H1 (cell line): ENCODE data around the gene MNAT1. TPM values are rescaled to one million over a fixed set of nuclear protein-coding genes. Genes with fewer than 3 reads are reported as not detected.

Experiments used
- ATF2 ChIP-seq: IDR thresholded peaks from 2 replicates; pipeline ENCODE4 v1.6.1; 2012; ENCODE audit warnings: low read length, inconsistent platforms
- CHD7 ChIP-seq: fragments of 300-600 bp; sonication (generic); IDR thresholded peaks from 2 replicates; pipeline ENCODE4 v1.7.1; 2012; ENCODE audit warnings: low read length, moderate library complexity, mild to moderate bottlenecking, inconsistent platforms; ENCODE audit not compliant: insufficient replicate concordance
- E2F6 ChIP-seq: IDR thresholded peaks from 2 replicates; pipeline ENCODE4 v1.6.1; 2012; ENCODE audit warnings: inconsistent platforms
- POU5F1 ChIP-seq: IDR thresholded peaks from 2 replicates; pipeline ENCODE4 v1.6.1; 2011; ENCODE audit warnings: low read depth, mild to moderate bottlenecking, low read length, moderate library complexity
- SIN3A ChIP-seq, 2 experiments: IDR thresholded peaks in 1 of 2; conservative IDR thresholded peaks in 1 of 2; 2 replicates each; pipeline ENCODE4 v1.6.1; 2011 to 2012; ENCODE audit warnings: low read length in 2 of 2, improper control_type of control experiment in 1 of 2, low read depth in 1 of 2, mild to moderate bottlenecking in 1 of 2
- polyA plus RNA-seq, 7 experiments: library from polyadenylated mRNA; depleted of rRNA in 3 of 7; stranded (reverse) in 5 of 7; unstranded in 2 of 7; fragments of >200 nt in 5 of 7; fragments of 200-250 nt in 2 of 7; gene quantifications; 1 replicate in 5 of 7; 2 replicates in 1 of 7; 4 replicates in 1 of 7; pipeline versions ENCODE4 v1.2.1 to v1.2.3, GENCODE V29; 2011 to 2013; ENCODE audit warnings: missing spikeins in 2 of 7, mixed read lengths in 2 of 7
- total RNA-seq: library from RNA; stranded (reverse); fragmentation: NEBNext Ultra II Directional; extraction: Animal tissue kit (Norgen Biotek cat#: 25700); gene quantifications from 2 replicates; pipeline ENCODE4 v1.2.1, GENCODE V29; 2021

MNAT1 gene
- total and polyA plus RNA-seq, 2 of the 8 experiments (the other 6 are each of a cell fraction or from before 2014, with no cell fraction given), result 34.7 to 52.1 TPM

- no peak for TF ChIP-seq CHD7
- TF ChIP-seq ATF2, result no peak
- no peak for TF ChIP-seq SIN3A (conservative IDR thresholded peaks at IDR 0.05 in 1 of 2, IDR thresholded peaks at IDR 0.05 in 1 of 2; ENCODE audit: low read depth in 1 of 2, low read length in 2 of 2)
- TF ChIP-seq E2F6, result no peak
- no peak for TF ChIP-seq POU5F1
- TF ChIP-seq, all 59 proteins: peak for 0
Measured at GRCh38 chr14:60805841-60806430, 71.4 kb downstream of the MNAT1 start (continued).
